ENCODE data around the gene FOXO1. TPM values are rescaled to one million over a fixed set of nuclear protein-coding genes. Genes with fewer than 3 reads are reported as not detected.
A peak's percentile ranks its signal among the peaks of the same experiment; 100 is the strongest.

Gene FOXO1
- total and polyA plus RNA-seq, 2 donors (not counting 1 experiment from before 2014, with no cell fraction given) = 1.9 to 2.5 TPM

- H3K9ac ChIP-seq (ENCODE audit: insufficient read depth, low read length) = no peak overlapping the region
- peak overlapping the region in 1 of 4 experiments; percentile 68 for H3K4me3 ChIP-seq (replicated peaks in 1 of 4; ENCODE audit: control extremely low read depth in 1 of 4, insufficient read depth in 1 of 4, low read depth in 3 of 4, low read length in 4 of 4)
- no peak overlapping the region for H2AFZ ChIP-seq (ENCODE audit: low read length)
- no peaks in the 10 kb centered on the region for H3K9me3 ChIP-seq (ENCODE audit: control insufficient read depth, insufficient read depth, low read depth, low read length)
- H4K20me1 ChIP-seq (ENCODE audit: control insufficient read depth, extremely low read depth, insufficient read depth, low read length) = no peaks in the 10 kb centered on the region
- no peaks in the 10 kb centered on the region for H3K4me1 ChIP-seq (ENCODE audit: control insufficient read depth, extremely low read depth, insufficient read depth, low read length)
- no peaks in the 10 kb centered on the region for H3K79me2 ChIP-seq (ENCODE audit: control insufficient read depth, insufficient read depth, low read length)
- no peaks in the 10 kb centered on the region for H3K27me3 ChIP-seq (ENCODE audit: control insufficient read depth, insufficient read depth, low read length)
- H3K36me3 ChIP-seq (ENCODE audit: control insufficient read depth, insufficient read depth, low read length) = no peaks in the 10 kb centered on the region
- DNase-seq (ENCODE audit: low read depth in 2 of 2) = no peak
- H3K27ac ChIP-seq (ENCODE audit: insufficient read depth, low read length) = no peak overlapping the region
- H3K4me2 ChIP-seq (ENCODE audit: extremely low read depth, insufficient read depth, low read length) = peak overlapping the region; percentile 35
- no peak for TF ChIP-seq EZH2 (IDR thresholded peaks at IDR 0.05; ENCODE audit: low read length, missing control alignments)
- no peak for TF ChIP-seq CTCF (conservative IDR thresholded peaks at IDR 0.05 in 1 of 2, IDR thresholded peaks at IDR 0.05 in 1 of 2; ENCODE audit: low read depth in 1 of 2, low read length in 2 of 2)
Observed at GRCh38 chr13:40662866-40663265, 3.6 kb downstream of the FOXO1 start.

- Histone ChIP-seq H3K27me3 (ENCODE audit: control insufficient read depth, insufficient read depth, low read length) (no peaks in the 10 kb centered on the region), H3K4me3 (replicated peaks in 1 of 4; ENCODE audit: control extremely low read depth in 1 of 4, insufficient read depth in 1 of 4, low read depth in 3 of 4, low read length in 4 of 4) (peak overlapping the region in 1 of 4 experiments; percentile 11), H3K4me2 (ENCODE audit: extremely low read depth, insufficient read depth, low read length) (no peak overlapping the region), H2AFZ (ENCODE audit: low read length) (no peak overlapping the region), H3K9me3 (ENCODE audit: control insufficient read depth, insufficient read depth, low read depth, low read length) (no peaks in the 10 kb centered on the region), H3K36me3 (ENCODE audit: control insufficient read depth, insufficient read depth, low read length) (no peaks in the 10 kb centered on the region), H3K79me2 (ENCODE audit: control insufficient read depth, insufficient read depth, low read length) (no peaks in the 10 kb centered on the region), H3K9ac (ENCODE audit: insufficient read depth, low read length) (no peak overlapping the region), H3K27ac (ENCODE audit: insufficient read depth, low read length) (no peak overlapping the region), H4K20me1 (ENCODE audit: control insufficient read depth, extremely low read depth, insufficient read depth, low read length) (no peaks in the 10 kb centered on the region), H3K4me1 (ENCODE audit: control insufficient read depth, extremely low read depth, insufficient read depth, low read length) (no peaks in the 10 kb centered on the region)
- no peak for DNase-seq (ENCODE audit: low read depth in 2 of 2)
- no peak for TF ChIP-seq EZH2 (IDR thresholded peaks at IDR 0.05; ENCODE audit: low read length, missing control alignments)
- no peak for TF ChIP-seq CTCF (conservative IDR thresholded peaks at IDR 0.05 in 1 of 2, IDR thresholded peaks at IDR 0.05 in 1 of 2; ENCODE audit: low read depth in 1 of 2, low read length in 2 of 2)
Observed at GRCh38 chr13:40661875-40662665, 4.4 kb downstream of the FOXO1 start.

- no peak overlapping the region for H3K9ac ChIP-seq (ENCODE audit: insufficient read depth, low read length)
Observed at GRCh38 chr13:40660692-40661091, 5.7 kb downstream of the FOXO1 start.

More at GRCh38 chr13:40660692-40661091, 5.7 kb downstream of the FOXO1 start:
- no peaks in the 10 kb centered on the region for H3K4me1 ChIP-seq (ENCODE audit: control insufficient read depth, extremely low read depth, insufficient read depth, low read length)
- H3K4me2 ChIP-seq (ENCODE audit: extremely low read depth, insufficient read depth, low read length) = no peak overlapping the region
- H3K9me3 ChIP-seq (ENCODE audit: control insufficient read depth, insufficient read depth, low read depth, low read length) = no peaks in the 10 kb centered on the region
- no peak for TF ChIP-seq EZH2 (IDR thresholded peaks at IDR 0.05; ENCODE audit: low read length, missing control alignments)
- no peaks in the 10 kb centered on the region for H3K36me3 ChIP-seq (ENCODE audit: control insufficient read depth, insufficient read depth, low read length)
- no peak for DNase-seq (ENCODE audit: low read depth in 2 of 2)
- H3K27me3 ChIP-seq (ENCODE audit: control insufficient read depth, insufficient read depth, low read length) = no peaks in the 10 kb centered on the region
- no peaks in the 10 kb centered on the region for H4K20me1 ChIP-seq (ENCODE audit: control insufficient read depth, extremely low read depth, insufficient read depth, low read length)
- H3K4me3 ChIP-seq (replicated peaks in 1 of 4; ENCODE audit: control extremely low read depth in 1 of 4, insufficient read depth in 1 of 4, low read depth in 3 of 4, low read length in 4 of 4) = no peak overlapping the region
- H3K27ac ChIP-seq (ENCODE audit: insufficient read depth, low read length) = no peak overlapping the region
- no peaks in the 10 kb centered on the region for H3K79me2 ChIP-seq (ENCODE audit: control insufficient read depth, insufficient read depth, low read length)
- H2AFZ ChIP-seq (ENCODE audit: low read length) = no peak overlapping the region
